Measurements from ENCODE around the gene PPP5C.

GRCh38 chr19:46297700-46298478, 49.0 kb upstream of the PPP5C start:
- TF ChIP-seq EP300 (IDR thresholded peaks at IDR 0.05; ENCODE audit: low read length) (no peak), CTCF (IDR thresholded peaks at IDR 0.05 in 2 of 3, conservative IDR thresholded peaks at IDR 0.05 in 1 of 3; ENCODE audit: insufficient read depth in 2 of 3, low read depth in 1 of 3, low read length in 3 of 3) (0 out of 6 replicates have a peak, but pooled peaks of 1 of the 3 experiments have one; percentile 10), DNMT1 (IDR thresholded peaks at IDR 0.05) (no peak), ATF2 (CRISPR knock-in tag; IDR thresholded peaks at IDR 0.05) (no peak), NFE2L1 (tag; IDR thresholded peaks at IDR 0.05; ENCODE audit: borderline replicate concordance, low read depth) (no peak), YY1 (IDR thresholded peaks at IDR 0.05; ENCODE audit: borderline replicate concordance in 1 of 3, control insufficient read depth in 1 of 3, extremely low read depth in 1 of 3, insufficient read depth in 3 of 3, insufficient read length in 1 of 3, insufficient replicate concordance in 2 of 3, low read depth in 1 of 3, low read length in 2 of 3) (no peak)
